ENCODE measurements around the gene GTSE1.

Gene GTSE1

GRCh38 chr22:46281866-46282678 is 14.6 kb upstream of the GTSE1 start:
- Histone ChIP-seq H3K4me1 (ENCODE audit: insufficient read depth, low read length) (no peaks in the 10 kb centered on the region), H3K9ac (ENCODE audit: low read depth, low read length) (no peak overlapping the region), H3K36me3 (ENCODE audit: insufficient read depth, low read length) (no peaks in the 10 kb centered on the region), H3K9me3 (ENCODE audit: control insufficient read depth, insufficient read depth, low read length) (no peaks in the 10 kb centered on the region)

DNA sequence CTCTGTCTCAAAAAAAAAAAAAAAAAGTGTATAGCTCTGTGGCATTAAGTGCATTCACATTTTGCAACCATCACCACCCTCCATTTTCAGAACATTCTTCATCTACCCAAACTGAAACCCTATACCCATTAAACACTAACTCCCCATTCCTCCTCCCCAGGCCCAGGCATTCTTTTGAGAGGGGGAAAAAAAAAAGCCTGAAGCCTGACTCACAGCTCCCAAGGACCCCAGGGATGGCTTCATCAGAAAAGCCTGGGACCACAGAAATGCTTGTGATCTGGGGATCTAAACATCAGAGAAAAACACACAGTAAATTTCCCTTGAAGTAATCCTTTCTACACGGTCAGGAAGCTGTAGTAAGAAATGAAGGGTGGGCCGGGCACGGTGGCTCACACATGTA is 10.7 kb upstream of the GTSE1 start:
- no peaks in the 10 kb centered on the region for H3K4me1 ChIP-seq (ENCODE audit: insufficient read depth, low read length)
- no peaks in the 10 kb centered on the region for H3K36me3 ChIP-seq (ENCODE audit: insufficient read depth, low read length)
- H3K9me3 ChIP-seq (ENCODE audit: control insufficient read depth, insufficient read depth, low read length) = no peaks in the 10 kb centered on the region
- H3K9ac ChIP-seq (ENCODE audit: low read depth, low read length) = no peak overlapping the region

DNA sequence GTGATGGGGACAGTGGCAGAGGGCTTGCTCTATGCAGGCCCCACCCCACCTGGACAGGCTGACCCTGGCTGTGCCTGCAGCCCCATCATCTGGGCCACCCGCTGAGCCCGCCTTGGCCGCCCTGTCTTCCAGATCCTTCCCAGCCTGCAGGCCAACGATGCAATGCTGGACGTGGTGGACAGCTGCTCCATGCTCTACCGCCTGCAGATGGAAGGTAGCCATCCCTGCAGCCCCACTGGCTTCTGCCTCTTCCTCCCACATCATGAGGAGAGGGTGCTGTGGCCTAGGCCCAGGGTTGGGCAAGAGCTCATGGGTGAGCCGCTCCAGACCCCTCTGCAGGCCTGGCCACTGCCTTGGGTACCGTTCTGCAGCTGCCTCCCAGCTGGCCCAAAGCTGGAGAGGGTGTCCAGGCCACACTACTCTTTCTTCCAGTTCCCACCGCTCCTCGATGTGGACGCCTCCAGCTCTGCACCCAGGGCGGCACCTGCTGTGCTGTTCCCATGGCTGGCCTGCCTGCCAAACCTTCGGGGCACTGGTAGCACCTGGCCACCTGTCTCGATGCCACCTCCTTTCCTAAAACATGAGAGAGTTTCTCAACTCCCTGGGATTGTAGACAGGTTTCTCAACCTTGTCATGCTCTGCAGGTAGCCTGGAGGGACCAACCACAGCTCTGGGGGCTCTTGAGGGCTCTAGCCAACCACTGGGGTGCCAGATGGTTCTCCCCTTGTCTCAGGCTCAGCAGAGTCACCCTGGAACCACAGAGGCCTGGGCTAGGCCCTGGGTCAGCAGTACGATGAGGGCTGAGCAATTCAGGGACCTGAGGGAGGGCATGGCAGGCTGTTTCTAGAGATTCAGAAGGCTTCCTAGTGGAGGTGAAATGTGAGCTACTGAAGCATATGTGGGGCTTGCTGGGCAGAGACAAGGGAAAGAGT is 9.5 kb upstream of the GTSE1 start:
- Histone ChIP-seq H3K36me3 (ENCODE audit: insufficient read depth, low read length) (no peaks in the 10 kb centered on the region), H3K9ac (ENCODE audit: low read depth, low read length) (no peak overlapping the region), H3K4me1 (ENCODE audit: insufficient read depth, low read length) (no peaks in the 10 kb centered on the region), H3K9me3 (ENCODE audit: control insufficient read depth, insufficient read depth, low read length) (no peaks in the 10 kb centered on the region)

GRCh38 chr22:46287873-46288751 is 8.6 kb upstream of the GTSE1 start:
- H3K9ac ChIP-seq (ENCODE audit: low read depth, low read length) = no peak overlapping the region
- H3K4me1 ChIP-seq (ENCODE audit: insufficient read depth, low read length) = no peaks in the 10 kb centered on the region; the same call in 1 of the 2 replicates
- no peaks in the 10 kb centered on the region for H3K9me3 ChIP-seq (ENCODE audit: control insufficient read depth, insufficient read depth, low read length)
- no peaks in the 10 kb centered on the region for H3K36me3 ChIP-seq (ENCODE audit: insufficient read depth, low read length)

GRCh38 chr22:46288846-46289243 is 7.8 kb upstream of the GTSE1 start:
- no peaks in the 10 kb centered on the region for H3K36me3 ChIP-seq (ENCODE audit: insufficient read depth, low read length)
- peaks cover 4% of the 10 kb centered on the region; the same call in 1 of the 2 replicates for H3K4me1 ChIP-seq (ENCODE audit: insufficient read depth, low read length)
- no peak overlapping the region for H3K9ac ChIP-seq (ENCODE audit: low read depth, low read length)
- no peaks in the 10 kb centered on the region for H3K9me3 ChIP-seq (ENCODE audit: control insufficient read depth, insufficient read depth, low read length)

GRCh38 chr22:46289244-46289891 is 7.3 kb upstream of the GTSE1 start:
- Histone ChIP-seq H3K9ac (ENCODE audit: low read depth, low read length) (no peak overlapping the region), H3K36me3 (ENCODE audit: insufficient read depth, low read length) (no peaks in the 10 kb centered on the region), H3K9me3 (ENCODE audit: control insufficient read depth, insufficient read depth, low read length) (no peaks in the 10 kb centered on the region), H3K4me1 (ENCODE audit: insufficient read depth, low read length) (peaks cover 4% of the 10 kb centered on the region; the same call in 1 of the 2 replicates)

GRCh38 chr22:46290121-46290842 is 6.4 kb upstream of the GTSE1 start:
- no peak overlapping the region for H3K9ac ChIP-seq (ENCODE audit: low read depth, low read length)
- H3K4me1 ChIP-seq (ENCODE audit: insufficient read depth, low read length) = peaks cover 4% of the 10 kb centered on the region; the same call in 1 of the 2 replicates

GRCh38 chr22:46290843-46291785 is 5.6 kb upstream of the GTSE1 start:
- no peaks in the 10 kb centered on the region for H3K9me3 ChIP-seq (ENCODE audit: control insufficient read depth, insufficient read depth, low read length)
- H3K36me3 ChIP-seq (ENCODE audit: insufficient read depth, low read length) = no peaks in the 10 kb centered on the region
- H3K9ac ChIP-seq (ENCODE audit: low read depth, low read length) = no peak overlapping the region
- peaks cover 4% of the 10 kb centered on the region; the same call in 1 of the 2 replicates for H3K4me1 ChIP-seq (ENCODE audit: insufficient read depth, low read length)

More at GRCh38 chr22:46290121-46290842, 6.4 kb upstream of the GTSE1 start:
- Histone ChIP-seq H3K9me3 (ENCODE audit: control insufficient read depth, insufficient read depth, low read length) (no peaks in the 10 kb centered on the region), H3K36me3 (ENCODE audit: insufficient read depth, low read length) (no peaks in the 10 kb centered on the region)

GRCh38 chr22:46292173-46292572 is 4.5 kb upstream of the GTSE1 start:
- H3K9ac ChIP-seq (ENCODE audit: low read depth, low read length) = no peak overlapping the region
- no peaks in the 10 kb centered on the region for H3K36me3 ChIP-seq (ENCODE audit: insufficient read depth, low read length)
- H3K9me3 ChIP-seq (ENCODE audit: control insufficient read depth, insufficient read depth, low read length) = no peaks in the 10 kb centered on the region
- peaks cover 4% of the 10 kb centered on the region; the same call in 1 of the 2 replicates for H3K4me1 ChIP-seq (ENCODE audit: insufficient read depth, low read length)

- Histone ChIP-seq H3K9ac (ENCODE audit: low read depth, low read length) (no peak overlapping the region), H3K36me3 (ENCODE audit: insufficient read depth, low read length) (no peaks in the 10 kb centered on the region), H3K4me1 (ENCODE audit: insufficient read depth, low read length) (peaks cover 4% of the 10 kb centered on the region; the same call in 1 of the 2 replicates), H3K9me3 (ENCODE audit: control insufficient read depth, insufficient read depth, low read length) (no peaks in the 10 kb centered on the region)
These were observed 3.9 kb upstream of the GTSE1 start for GRCh38 chr22:46292732-46293131.

- peaks cover under 1% of the 10 kb centered on the region; the same call in 1 of the 2 replicates for H3K36me3 ChIP-seq (ENCODE audit: insufficient read depth, low read length)
- H3K9me3 ChIP-seq (ENCODE audit: control insufficient read depth, insufficient read depth, low read length) = no peaks in the 10 kb centered on the region
- H3K9ac ChIP-seq (ENCODE audit: low read depth, low read length) = no peak overlapping the region
- H3K4me1 ChIP-seq (ENCODE audit: insufficient read depth, low read length) = peaks cover 4% of the 10 kb centered on the region; the same call in 1 of the 2 replicates
These were observed 3.0 kb upstream of the GTSE1 start for GRCh38 chr22:46293577-46294260.

DNA sequence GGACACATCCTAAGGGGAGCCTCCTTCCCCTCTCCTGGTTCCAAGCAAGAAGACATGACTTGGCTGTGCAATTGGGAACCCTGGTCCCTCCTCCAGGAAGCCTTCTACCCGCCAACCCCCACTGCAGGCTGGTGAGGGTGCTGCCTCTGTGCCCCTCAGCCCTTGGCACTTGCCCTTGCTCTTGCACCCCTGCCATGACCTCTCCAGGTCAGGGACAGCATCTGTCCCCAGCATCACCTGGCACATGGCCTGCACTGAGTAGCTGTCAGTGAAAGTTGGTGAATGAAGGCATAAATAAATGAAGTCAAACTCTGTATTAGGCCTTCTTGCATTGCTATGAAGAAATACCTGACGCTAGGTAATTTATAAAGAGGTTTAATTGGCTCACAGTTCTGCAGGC is 1.9 kb upstream of the GTSE1 start:
- Histone ChIP-seq H3K4me1 (ENCODE audit: insufficient read depth, low read length) (peaks cover 4% of the 10 kb centered on the region; the same call in 1 of the 2 replicates), H3K9me3 (ENCODE audit: control insufficient read depth, insufficient read depth, low read length) (no peaks in the 10 kb centered on the region), H3K9ac (ENCODE audit: low read depth, low read length) (no peak overlapping the region), H3K36me3 (ENCODE audit: insufficient read depth, low read length) (peaks cover 9% of the 10 kb centered on the region; the same call in 1 of the 2 replicates)

Data from ES-I3 (cell line).